Measurements from ENCODE around the gene INSR. TPM values are rescaled to one million over a fixed set of nuclear protein-coding genes. Genes with fewer than 3 reads are reported as not detected.
A peak's percentile ranks its signal among the peaks of the same experiment; 100 is the strongest.

The INSR gene
- total and polyA plus RNA-seq, 10 of the 15 experiments (the other 5 are each of a cell fraction or from before 2014, with no cell fraction given) = 4.2 to 34.9 (median 13.6) TPM

DNA sequence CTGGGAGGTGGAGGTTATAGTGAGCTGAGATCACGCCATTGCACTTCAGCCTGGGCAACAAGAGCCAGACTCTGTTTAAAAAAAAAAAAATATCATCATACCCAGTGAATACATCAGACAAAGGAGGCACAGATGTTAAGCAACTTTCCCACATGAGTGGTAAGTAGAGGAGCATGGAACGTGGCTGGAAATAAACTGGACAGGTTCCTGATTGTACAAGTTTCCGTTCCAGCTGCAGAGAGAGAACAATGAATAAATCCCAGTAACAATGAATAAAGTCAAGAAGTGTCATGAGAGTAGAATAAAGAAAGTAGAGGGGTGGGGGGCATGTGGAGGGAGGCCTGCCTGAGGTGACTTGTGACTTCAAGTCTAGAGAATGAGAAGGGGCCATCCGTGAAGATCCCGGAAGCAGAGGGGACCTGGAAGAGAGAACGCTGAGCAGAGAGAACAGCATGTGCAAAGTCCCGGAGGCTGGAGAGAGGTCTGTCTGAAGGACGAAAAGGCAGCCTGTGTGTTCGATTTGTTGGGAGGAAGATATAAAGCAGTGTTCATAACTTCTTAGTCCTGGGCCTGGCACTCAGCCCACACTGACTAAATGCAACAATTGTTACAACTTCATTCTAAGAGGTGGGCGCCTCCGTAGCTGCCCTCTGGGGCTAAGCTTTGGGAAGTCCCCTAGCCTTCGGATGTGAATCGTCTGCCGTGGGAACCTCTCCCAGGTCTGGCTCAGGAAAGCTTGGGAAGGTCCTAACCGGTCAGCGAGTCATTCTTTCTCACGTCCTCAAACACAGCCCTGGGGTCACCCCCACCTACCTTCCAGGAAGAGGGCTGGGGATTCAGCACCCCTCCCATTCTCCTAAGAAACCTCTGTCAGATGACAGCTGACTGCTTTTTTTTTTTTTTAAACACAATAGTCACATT, 39.2 kb upstream of the INSR start (continued):
- no peak for TF ChIP-seq RFX5 (IDR thresholded peaks at IDR 0.05; ENCODE audit: low read depth, low read length)
- no peak for TF ChIP-seq NFYB (IDR thresholded peaks at IDR 0.05; ENCODE audit: insufficient read depth, low read depth, low read length)
- TF ChIP-seq CHD1 (IDR thresholded peaks at IDR 0.05; ENCODE audit: low read depth, low read length) = no peak
- no peak for TF ChIP-seq PAX8 (IDR thresholded peaks at IDR 0.05)
- peak; percentile 92 for TF ChIP-seq SMAD1 (IDR thresholded peaks at IDR 0.05; ENCODE audit: low read depth, partially characterized antibody)
- TF ChIP-seq, protein P1, sequence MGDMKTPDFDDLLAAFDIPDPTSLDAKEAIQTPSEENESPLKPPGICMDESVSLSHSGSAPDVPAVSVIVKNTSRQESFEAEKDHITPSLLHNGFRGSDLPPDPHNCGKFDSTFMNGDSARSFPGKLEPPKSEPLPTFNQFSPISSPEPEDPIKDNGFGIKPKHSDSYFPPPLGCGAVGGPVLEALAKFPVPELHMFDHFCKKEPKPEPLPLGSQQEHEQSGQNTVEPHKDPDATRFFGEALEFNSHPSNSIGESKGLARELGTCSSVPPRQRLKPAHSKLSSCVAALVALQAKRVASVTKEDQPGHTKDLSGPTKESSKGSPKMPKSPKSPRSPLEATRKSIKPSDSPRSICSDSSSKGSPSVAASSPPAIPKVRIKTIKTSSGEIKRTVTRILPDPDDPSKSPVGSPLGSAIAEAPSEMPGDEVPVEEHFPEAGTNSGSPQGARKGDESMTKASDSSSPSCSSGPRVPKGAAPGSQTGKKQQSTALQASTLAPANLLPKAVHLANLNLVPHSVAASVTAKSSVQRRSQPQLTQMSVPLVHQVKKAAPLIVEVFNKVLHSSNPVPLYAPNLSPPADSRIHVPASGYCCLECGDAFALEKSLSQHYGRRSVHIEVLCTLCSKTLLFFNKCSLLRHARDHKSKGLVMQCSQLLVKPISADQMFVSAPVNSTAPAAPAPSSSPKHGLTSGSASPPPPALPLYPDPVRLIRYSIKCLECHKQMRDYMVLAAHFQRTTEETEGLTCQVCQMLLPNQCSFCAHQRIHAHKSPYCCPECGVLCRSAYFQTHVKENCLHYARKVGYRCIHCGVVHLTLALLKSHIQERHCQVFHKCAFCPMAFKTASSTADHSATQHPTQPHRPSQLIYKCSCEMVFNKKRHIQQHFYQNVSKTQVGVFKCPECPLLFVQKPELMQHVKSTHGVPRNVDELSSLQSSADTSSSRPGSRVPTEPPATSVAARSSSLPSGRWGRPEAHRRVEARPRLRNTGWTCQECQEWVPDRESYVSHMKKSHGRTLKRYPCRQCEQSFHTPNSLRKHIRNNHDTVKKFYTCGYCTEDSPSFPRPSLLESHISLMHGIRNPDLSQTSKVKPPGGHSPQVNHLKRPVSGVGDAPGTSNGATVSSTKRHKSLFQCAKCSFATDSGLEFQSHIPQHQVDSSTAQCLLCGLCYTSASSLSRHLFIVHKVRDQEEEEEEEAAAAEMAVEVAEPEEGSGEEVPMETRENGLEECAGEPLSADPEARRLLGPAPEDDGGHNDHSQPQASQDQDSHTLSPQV (IDR thresholded peaks at IDR 0.05) = peak; percentile 59
- TF ChIP-seq, protein P2, sequence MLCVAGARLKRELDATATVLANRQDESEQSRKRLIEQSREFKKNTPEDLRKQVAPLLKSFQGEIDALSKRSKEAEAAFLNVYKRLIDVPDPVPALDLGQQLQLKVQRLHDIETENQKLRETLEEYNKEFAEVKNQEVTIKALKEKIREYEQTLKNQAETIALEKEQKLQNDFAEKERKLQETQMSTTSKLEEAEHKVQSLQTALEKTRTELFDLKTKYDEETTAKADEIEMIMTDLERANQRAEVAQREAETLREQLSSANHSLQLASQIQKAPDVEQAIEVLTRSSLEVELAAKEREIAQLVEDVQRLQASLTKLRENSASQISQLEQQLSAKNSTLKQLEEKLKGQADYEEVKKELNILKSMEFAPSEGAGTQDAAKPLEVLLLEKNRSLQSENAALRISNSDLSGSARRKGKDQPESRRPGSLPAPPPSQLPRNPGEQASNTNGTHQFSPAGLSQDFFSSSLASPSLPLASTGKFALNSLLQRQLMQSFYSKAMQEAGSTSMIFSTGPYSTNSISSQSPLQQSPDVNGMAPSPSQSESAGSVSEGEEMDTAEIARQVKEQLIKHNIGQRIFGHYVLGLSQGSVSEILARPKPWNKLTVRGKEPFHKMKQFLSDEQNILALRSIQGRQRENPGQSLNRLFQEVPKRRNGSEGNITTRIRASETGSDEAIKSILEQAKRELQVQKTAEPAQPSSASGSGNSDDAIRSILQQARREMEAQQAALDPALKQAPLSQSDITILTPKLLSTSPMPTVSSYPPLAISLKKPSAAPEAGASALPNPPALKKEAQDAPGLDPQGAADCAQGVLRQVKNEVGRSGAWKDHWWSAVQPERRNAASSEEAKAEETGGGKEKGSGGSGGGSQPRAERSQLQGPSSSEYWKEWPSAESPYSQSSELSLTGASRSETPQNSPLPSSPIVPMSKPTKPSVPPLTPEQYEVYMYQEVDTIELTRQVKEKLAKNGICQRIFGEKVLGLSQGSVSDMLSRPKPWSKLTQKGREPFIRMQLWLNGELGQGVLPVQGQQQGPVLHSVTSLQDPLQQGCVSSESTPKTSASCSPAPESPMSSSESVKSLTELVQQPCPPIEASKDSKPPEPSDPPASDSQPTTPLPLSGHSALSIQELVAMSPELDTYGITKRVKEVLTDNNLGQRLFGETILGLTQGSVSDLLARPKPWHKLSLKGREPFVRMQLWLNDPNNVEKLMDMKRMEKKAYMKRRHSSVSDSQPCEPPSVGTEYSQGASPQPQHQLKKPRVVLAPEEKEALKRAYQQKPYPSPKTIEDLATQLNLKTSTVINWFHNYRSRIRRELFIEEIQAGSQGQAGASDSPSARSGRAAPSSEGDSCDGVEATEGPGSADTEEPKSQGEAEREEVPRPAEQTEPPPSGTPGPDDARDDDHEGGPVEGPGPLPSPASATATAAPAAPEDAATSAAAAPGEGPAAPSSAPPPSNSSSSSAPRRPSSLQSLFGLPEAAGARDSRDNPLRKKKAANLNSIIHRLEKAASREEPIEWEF (IDR thresholded peaks at IDR 0.05; ENCODE audit: insufficient replicate concordance, low read depth, low read length) = peak; percentile 98
- TF ChIP-seq RELA (IDR thresholded peaks at IDR 0.05; ENCODE audit: borderline replicate concordance, partially characterized antibody) = peak; percentile 88
- no peak for TF ChIP-seq JUND (IDR thresholded peaks at IDR 0.05; ENCODE audit: low read depth, low read length)
- TF ChIP-seq, protein P3, sequence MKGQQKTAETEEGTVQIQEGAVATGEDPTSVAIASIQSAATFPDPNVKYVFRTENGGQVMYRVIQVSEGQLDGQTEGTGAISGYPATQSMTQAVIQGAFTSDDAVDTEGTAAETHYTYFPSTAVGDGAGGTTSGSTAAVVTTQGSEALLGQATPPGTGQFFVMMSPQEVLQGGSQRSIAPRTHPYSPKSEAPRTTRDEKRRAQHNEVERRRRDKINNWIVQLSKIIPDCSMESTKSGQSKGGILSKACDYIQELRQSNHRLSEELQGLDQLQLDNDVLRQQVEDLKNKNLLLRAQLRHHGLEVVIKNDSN (IDR thresholded peaks at IDR 0.05; ENCODE audit: borderline replicate concordance, extremely low read length, insufficient read depth, low read depth, low read length) = no peak
- no peak for TF ChIP-seq MYC (IDR thresholded peaks at IDR 0.05; ENCODE audit: insufficient read depth, insufficient read length, insufficient replicate concordance, low read length, severe bottlenecking)
- TF ChIP-seq CBX5 (IDR thresholded peaks at IDR 0.05; ENCODE audit: low read depth) = no peak
- TF ChIP-seq KLF5 (IDR thresholded peaks at IDR 0.05; ENCODE audit: partially characterized antibody) = no peak
- TF ChIP-seq TAF1 (IDR thresholded peaks at IDR 0.05; ENCODE audit: borderline replicate concordance, low read depth, low read length) = no peak
- peak; percentile 20; the same call in 1 of the 2 replicates for TF ChIP-seq FOXM1 (IDR thresholded peaks at IDR 0.05; ENCODE audit: low read depth, low read length)

All from GM12878 (cell line).